ENCODE measurements around the gene COL4A3. TPM values are rescaled to one million over a fixed set of nuclear protein-coding genes. Genes with fewer than 3 reads are reported as not detected.

The COL4A3 gene
- total RNA-seq, 1 donor from 2014 or later = not detected

GRCh38 chr2:227141301-227141700, 23.1 kb upstream of the COL4A3 start:
- no peak for FAIRE-seq
- no peak for TF ChIP-seq CTCF (IDR thresholded peaks at IDR 0.05; ENCODE audit: insufficient read depth, low read depth, low read length)
- TF ChIP-seq EZH2 (IDR thresholded peaks at IDR 0.05; ENCODE audit: insufficient read depth, low read length) = no peak
- Mint-ChIP-seq H3K4me3 (ENCODE audit: unreplicated experiment) (no peak overlapping the region), H3K4me1 (ENCODE audit: low read depth, unreplicated experiment) (no peaks in the 10 kb centered on the region), H3K27ac (ENCODE audit: unreplicated experiment) (no peak overlapping the region), H3K27me3 (ENCODE audit: low read depth, unreplicated experiment) (no peaks in the 10 kb centered on the region), H3K36me3 (ENCODE audit: low read depth, unreplicated experiment) (no peaks in the 10 kb centered on the region), H3K9me3 (ENCODE audit: unreplicated experiment) (no peaks in the 10 kb centered on the region)
- Histone ChIP-seq H3K36me3 (ENCODE audit: insufficient read depth, low read length) (no peaks in the 10 kb centered on the region), H3K4me2 (ENCODE audit: low read length) (no peak overlapping the region), H3K79me2 (ENCODE audit: insufficient read depth, low read length) (no peaks in the 10 kb centered on the region), H3K9me3 (ENCODE audit: insufficient read depth, low read depth, low read length) (no peaks in the 10 kb centered on the region), H3K4me1 (ENCODE audit: insufficient read depth, low read length) (no peaks in the 10 kb centered on the region), H3K27ac (ENCODE audit: low read depth, low read length) (no peak overlapping the region), H3K9ac (ENCODE audit: low read length) (no peak overlapping the region), H4K20me1 (ENCODE audit: insufficient read depth, low read length) (no peaks in the 10 kb centered on the region), H2AFZ (ENCODE audit: low read depth, low read length) (no peak overlapping the region), H3K27me3 (ENCODE audit: insufficient read depth, low read length) (no peaks in the 10 kb centered on the region), H3K4me3 (ENCODE audit: insufficient read depth, low read depth, low read length) (no peak overlapping the region)
- no peak for DNase-seq (ENCODE audit: low read depth)

- no peak overlapping the region for H3K4me3 ChIP-seq (ENCODE audit: insufficient read depth, low read depth, low read length)
- H3K9me3 ChIP-seq (ENCODE audit: insufficient read depth, low read depth, low read length) = no peaks in the 10 kb centered on the region
- no peak overlapping the region for H3K9ac ChIP-seq (ENCODE audit: low read length)
- H3K27ac Mint-ChIP-seq (ENCODE audit: unreplicated experiment) = no peak overlapping the region
- TF ChIP-seq EZH2 (IDR thresholded peaks at IDR 0.05; ENCODE audit: insufficient read depth, low read length) (no peak), CTCF (IDR thresholded peaks at IDR 0.05; ENCODE audit: insufficient read depth, low read depth, low read length) (no peak)
- H3K4me1 Mint-ChIP-seq (ENCODE audit: low read depth, unreplicated experiment) = peaks cover 4% of the 10 kb centered on the region
- H3K9me3 Mint-ChIP-seq (ENCODE audit: unreplicated experiment) = peaks cover 2% of the 10 kb centered on the region
- no peaks in the 10 kb centered on the region for H3K79me2 ChIP-seq (ENCODE audit: insufficient read depth, low read length)
- H3K36me3 ChIP-seq (ENCODE audit: insufficient read depth, low read length) = no peaks in the 10 kb centered on the region
- no peak overlapping the region for H3K27ac ChIP-seq (ENCODE audit: low read depth, low read length)
- H3K27me3 Mint-ChIP-seq (ENCODE audit: low read depth, unreplicated experiment) = no peaks in the 10 kb centered on the region
- no peak overlapping the region for H2AFZ ChIP-seq (ENCODE audit: low read depth, low read length)
- DNase-seq (ENCODE audit: low read depth) (no peak), FAIRE-seq (no peak)
- H3K27me3 ChIP-seq (ENCODE audit: insufficient read depth, low read length) = no peaks in the 10 kb centered on the region
- no peaks in the 10 kb centered on the region for H3K36me3 Mint-ChIP-seq (ENCODE audit: low read depth, unreplicated experiment)
- H3K4me3 Mint-ChIP-seq (ENCODE audit: unreplicated experiment) = no peak overlapping the region
- H3K4me2 ChIP-seq (ENCODE audit: low read length) = no peak overlapping the region
- no peaks in the 10 kb centered on the region for H4K20me1 ChIP-seq (ENCODE audit: insufficient read depth, low read length)
- H3K4me1 ChIP-seq (ENCODE audit: insufficient read depth, low read length) = no peaks in the 10 kb centered on the region
These were observed 20.5 kb upstream of the COL4A3 start for GRCh38 chr2:227143895-227144294.

- Histone ChIP-seq H3K9me3 (ENCODE audit: insufficient read depth, low read depth, low read length) (no peaks in the 10 kb centered on the region), H3K79me2 (ENCODE audit: insufficient read depth, low read length) (no peaks in the 10 kb centered on the region), H3K4me2 (ENCODE audit: low read length) (no peak overlapping the region), H3K4me3 (ENCODE audit: insufficient read depth, low read depth, low read length) (no peak overlapping the region), H3K27me3 (ENCODE audit: insufficient read depth, low read length) (no peaks in the 10 kb centered on the region), H3K4me1 (ENCODE audit: insufficient read depth, low read length) (no peaks in the 10 kb centered on the region), H3K27ac (ENCODE audit: low read depth, low read length) (no peak overlapping the region), H4K20me1 (ENCODE audit: insufficient read depth, low read length) (no peaks in the 10 kb centered on the region), H2AFZ (ENCODE audit: low read depth, low read length) (no peak overlapping the region), H3K36me3 (ENCODE audit: insufficient read depth, low read length) (no peaks in the 10 kb centered on the region), H3K9ac (ENCODE audit: low read length) (no peak overlapping the region)
- H3K4me3 Mint-ChIP-seq (ENCODE audit: unreplicated experiment) = no peak overlapping the region
- H3K36me3 Mint-ChIP-seq (ENCODE audit: low read depth, unreplicated experiment) = no peaks in the 10 kb centered on the region
- no peak for FAIRE-seq
- DNase-seq (ENCODE audit: low read depth) = no peak
- no peaks in the 10 kb centered on the region for H3K27me3 Mint-ChIP-seq (ENCODE audit: low read depth, unreplicated experiment)
- peaks cover 2% of the 10 kb centered on the region for H3K9me3 Mint-ChIP-seq (ENCODE audit: unreplicated experiment)
- peaks cover 4% of the 10 kb centered on the region for H3K4me1 Mint-ChIP-seq (ENCODE audit: low read depth, unreplicated experiment)
- no peak for TF ChIP-seq CTCF (IDR thresholded peaks at IDR 0.05; ENCODE audit: insufficient read depth, low read depth, low read length)
- no peak for TF ChIP-seq EZH2 (IDR thresholded peaks at IDR 0.05; ENCODE audit: insufficient read depth, low read length)
- no peak overlapping the region for H3K27ac Mint-ChIP-seq (ENCODE audit: unreplicated experiment)
These were observed 18.0 kb upstream of the COL4A3 start for GRCh38 chr2:227146456-227146855.
